Measurements from ENCODE around the gene PDZD2.

- no peak for TF ChIP-seq CTCF (conservative IDR thresholded peaks at IDR 0.05; ENCODE audit: low read depth, low read length)
- TF ChIP-seq EZH2 (IDR thresholded peaks at IDR 0.05; ENCODE audit: borderline replicate concordance, low read depth, low read length, poor library complexity, severe bottlenecking), result no peak
These were observed 91.2 kb downstream of the PDZD2 start for GRCh38 chr5:31730139-31730538.
